Glomerular visceral epithelial cell (primary cell): ENCODE data around the gene ARFGAP3.
"Not testable (repeated sequence)": the region's sequence is repeated elsewhere in the genome, so short reads cannot be mapped to it uniquely, and the experiment has no call there.

Experiments
- DNase-seq: peaks from one replicate; pipeline ENCODE4 v3.0.0-alpha.2; 2016; ENCODE audit errors: extremely low spot score

The ARFGAP3 gene

DNA sequence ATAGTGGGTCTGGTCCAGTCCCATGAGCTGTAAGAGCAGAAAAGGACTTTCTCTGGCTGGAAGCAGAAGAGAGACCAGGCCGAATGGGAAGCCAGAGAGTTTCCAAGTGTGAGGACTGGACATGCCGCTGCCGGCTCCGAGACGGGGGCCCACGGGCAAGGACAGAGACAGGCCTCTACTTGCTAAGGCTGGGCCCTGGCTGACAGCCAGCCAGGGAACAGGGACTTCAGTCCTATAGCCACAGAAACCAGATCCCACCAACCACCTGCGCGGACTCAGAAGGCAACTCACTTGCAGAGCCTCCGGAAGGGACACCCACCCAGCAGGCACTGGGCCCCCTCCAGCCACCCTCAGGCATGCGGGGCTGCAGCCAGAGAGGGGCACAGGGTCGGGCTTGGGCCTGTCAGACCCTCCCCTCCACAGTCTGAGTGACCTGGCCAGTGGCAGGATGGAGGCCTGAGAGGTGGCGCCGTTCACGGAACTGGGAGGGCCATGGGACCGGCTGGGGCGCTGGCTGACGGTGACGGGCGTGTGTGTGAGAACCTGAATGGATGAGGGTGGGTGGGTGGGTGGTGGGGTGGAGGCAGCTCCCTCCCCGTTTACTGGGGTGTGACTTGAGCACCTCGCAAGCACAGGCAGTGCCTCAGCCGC, 88.6 kb downstream of the ARFGAP3 start:
- no peak for DNase-seq

DNA sequence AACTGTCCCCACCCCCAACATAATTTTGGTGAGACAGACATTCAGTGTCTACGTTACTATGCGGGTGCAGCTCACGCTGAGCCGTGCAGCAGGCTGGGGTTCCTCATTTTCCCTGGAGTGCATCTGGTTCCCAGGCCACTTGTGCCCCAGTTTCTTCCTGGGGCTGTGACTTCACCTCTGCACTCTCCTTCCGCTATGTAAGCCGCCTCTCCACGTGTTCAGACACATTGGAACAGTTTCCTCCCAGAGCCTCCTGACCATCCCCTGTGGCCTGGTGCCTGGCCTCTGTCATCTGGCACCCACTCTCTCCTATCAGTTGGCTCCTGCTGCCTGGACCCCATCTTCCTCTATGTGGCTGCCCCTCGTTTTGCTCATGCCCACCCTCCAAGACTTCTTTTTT, 90.2 kb downstream of the ARFGAP3 start:
- DNase-seq: no peak

DNA sequence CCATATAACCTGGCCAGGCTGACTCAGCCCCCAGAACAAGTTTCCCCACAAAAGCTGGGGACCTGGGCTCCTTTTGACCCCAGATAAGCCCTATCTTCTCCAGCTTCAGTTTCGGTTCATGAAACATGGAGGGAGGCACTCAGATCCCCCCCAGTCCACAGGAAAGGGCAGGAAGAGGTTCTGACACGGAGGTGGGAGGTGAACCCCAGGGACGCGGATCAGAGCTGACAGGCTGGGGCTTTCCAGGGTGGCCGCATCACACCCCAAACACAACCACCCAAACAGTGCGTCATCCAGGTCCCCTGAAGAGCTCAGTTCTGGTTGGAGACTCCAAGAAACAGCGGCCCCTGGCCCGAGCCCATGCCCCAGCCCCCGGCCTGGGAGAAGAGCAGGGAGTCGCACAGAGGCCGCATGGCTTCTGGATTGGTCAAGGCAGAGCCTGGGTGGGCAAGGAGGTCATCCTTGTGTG, 92.1 kb downstream of the ARFGAP3 start:
- no peak for DNase-seq

DNA sequence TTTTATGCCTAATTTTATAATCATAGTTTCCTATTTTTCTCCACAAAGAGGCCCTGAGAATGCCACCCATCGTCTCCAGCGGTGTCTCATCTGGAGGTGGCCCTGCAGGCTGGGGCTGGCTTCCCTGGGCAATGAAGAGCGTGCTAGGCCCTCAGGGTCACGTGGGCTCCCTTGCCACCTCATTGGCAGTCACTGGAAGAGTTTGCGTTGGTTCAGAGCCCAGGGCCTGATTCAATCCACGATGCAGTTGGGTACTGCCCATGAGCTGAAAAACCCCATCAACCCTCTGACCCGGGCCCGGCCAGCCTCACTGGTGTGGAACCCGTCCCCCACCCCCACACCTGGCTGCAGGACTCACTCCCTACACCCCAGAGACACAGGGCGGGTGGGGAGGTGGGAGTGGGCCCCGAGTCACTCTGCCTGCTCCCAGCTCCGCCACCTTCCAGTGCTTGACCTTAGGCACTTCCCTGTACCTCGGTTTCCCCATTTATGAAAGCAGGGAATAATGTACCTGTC, 93.0 kb downstream of the ARFGAP3 start:
- DNase-seq: no peak

DNA sequence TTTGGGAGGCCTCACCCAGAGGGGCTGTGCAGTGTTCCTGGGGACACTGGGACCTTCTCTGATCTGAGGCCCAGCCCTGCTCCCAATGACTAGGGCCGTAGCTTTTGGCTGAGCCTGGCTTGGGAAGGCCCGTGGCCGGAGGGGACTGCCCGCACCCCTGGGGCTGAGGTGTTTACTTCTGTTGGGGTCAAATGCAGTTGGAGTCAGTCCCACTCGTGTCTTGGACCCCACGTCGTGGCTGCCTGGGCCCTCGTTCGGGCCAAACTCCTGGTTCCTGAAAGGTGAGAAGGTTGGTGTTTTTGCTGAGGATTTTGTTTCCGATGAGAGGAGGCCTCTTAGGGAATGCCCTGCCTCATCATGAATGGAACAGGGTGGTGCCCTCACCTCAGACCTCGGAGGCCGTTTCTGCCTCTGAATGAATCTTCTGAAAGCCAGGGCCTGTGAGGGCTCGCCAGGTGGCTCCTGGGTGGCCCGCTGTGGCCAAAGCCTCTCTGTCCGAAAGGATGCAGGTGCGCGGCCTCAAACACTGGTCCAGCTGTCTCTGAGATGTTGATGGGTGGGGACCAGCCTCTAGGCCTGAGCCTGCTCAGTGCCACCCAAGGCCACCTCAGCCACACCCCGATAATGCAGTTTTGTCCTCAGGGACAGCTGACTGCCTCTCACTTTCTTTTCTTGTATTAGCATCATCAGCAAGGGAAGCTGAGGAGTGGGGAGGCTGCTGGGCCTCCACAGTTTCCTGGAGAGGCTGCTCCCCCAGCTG, 96.1 kb downstream of the ARFGAP3 start:
- no peak for DNase-seq

DNA sequence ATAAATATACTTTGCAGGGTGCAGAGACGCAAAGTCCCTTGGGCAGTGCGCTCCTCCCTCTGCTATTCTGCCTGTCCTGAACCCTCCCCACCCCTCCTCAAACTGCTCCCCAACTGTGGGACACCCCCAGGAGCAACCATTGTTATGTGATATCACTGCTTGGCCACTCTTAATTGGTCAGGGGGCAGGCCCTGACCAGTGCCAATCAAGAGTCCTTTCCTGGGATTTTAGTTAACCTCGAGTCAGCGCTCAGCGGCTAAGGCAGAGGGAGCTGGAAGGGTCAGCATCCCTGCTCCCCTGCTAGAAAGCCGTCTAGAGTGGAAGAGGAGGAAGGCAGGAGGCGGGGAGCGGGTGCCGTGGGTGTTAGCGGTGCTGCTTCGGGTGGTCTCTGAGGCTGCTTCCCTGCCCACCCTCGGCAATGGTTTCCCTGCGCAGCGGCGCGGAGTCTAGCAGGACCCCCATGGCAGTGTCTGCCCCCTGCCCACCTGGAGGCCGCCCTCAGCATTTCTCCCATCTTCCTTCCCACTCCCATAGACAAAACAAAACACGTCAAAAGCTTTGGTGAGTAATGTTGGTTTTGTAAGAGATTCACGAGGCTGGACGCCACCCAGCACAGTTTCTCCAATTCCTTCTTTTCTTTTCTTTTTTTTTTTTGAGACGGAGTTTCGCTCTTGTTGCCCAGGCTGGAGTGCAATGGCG, 98.0 kb downstream of the ARFGAP3 start:
- DNase-seq: no peak

DNA sequence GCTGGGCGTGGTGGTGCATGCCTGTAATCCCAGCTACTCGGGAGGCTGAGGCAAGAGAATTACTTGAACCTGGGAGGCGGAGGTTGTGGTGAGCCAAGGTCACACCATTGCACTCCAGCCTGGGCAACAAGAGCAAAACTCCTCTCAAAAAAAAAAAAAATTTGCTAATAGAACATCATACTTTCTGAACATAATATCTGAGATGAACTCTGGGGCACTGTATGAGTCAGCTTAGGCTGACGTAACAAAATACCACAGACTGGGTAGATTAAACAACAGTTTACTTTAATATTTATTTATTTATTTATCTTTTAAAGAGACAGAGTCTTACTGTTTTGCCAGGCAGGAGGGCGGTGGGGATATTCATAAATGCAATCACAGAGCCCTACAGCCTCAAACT, 101.5 kb downstream of the ARFGAP3 start:
- peak; percentile 73 for DNase-seq

DNA sequence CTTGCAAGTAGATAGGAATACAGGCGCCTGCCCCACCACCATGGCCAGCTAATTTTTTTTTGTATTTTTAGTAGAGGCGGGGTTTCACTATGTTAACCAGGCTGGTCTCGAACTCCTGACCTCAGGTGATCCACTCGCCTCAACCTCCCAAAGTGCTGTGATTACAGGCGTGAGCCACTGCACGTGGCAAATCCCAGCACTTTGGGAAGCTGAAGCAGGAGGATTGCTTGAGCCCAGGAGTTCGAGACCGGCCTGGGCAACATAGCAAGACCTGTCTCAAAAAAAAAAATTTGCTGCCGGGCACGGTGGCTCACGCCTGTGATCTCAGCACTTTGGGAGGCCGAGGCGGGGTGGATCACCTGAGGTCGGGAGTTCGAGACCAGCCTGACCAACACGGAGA, 102.0 kb downstream of the ARFGAP3 start:
- not testable (repeated sequence) for DNase-seq

DNA sequence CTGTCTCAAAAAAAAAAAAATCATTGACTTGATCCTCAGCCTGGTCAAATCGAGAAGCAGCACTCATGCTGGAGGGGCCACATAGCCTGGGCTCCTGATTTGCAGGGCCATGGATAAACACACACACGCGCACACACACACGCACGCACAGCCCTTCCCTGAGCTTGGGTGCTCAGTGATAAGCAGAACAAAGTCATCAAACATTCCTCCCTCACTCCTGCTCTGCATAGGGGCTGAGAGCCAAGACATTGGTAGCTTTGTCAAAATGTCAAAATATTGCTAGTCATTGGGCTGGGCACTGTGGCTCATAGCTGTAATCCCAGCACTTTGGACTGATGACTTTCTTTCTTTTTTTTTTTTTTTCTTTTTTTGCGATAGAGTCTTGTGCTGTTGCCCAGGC, 102.4 kb downstream of the ARFGAP3 start:
- DNase-seq: no peak

DNA sequence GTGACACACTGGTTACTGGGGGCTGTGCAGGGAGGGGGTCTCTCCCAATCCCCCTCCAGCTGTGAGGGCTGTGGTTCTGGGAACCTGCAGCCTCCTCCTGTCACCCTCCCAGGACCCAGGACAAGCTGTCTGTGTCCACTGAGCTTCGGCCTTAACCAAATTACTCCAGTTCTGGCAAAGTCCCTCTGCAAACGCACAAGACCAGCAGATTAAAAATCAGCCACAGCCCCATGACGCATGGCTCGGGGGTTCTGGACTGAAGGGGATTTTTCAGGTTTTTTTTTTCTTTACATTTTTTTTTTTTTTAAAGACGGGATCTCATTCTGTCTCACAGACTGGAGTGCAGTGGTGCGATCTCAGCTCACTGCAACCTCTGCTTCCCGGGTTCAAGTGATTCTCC, 104.2 kb downstream of the ARFGAP3 start:
- no peak for DNase-seq

DNA sequence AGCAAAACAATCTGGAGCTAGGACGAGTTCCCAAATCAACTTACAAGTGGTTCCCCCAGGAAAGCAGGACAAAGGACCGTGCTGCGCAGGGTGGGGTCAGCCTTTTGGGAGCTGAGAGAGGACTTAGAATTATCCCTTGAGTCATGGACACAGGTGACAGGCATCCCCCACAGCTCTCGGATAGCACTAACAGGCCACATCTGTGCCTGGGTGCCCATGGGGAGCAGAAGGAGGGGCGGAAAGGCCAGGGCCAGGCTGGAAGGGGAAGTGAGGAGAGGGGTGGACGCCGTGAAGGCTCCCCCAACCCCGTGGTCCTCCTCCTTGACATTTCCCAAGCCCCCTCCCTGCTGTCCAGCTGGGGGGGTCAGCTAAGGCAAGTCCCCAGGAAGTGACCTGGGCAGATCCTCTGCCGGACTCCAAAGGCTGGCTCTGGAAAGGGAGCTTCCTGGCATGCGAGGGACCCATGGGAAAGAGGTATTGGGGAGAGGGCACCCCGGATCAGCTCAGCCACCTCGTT, 104.8 kb downstream of the ARFGAP3 start:
- DNase-seq: no peak

DNA sequence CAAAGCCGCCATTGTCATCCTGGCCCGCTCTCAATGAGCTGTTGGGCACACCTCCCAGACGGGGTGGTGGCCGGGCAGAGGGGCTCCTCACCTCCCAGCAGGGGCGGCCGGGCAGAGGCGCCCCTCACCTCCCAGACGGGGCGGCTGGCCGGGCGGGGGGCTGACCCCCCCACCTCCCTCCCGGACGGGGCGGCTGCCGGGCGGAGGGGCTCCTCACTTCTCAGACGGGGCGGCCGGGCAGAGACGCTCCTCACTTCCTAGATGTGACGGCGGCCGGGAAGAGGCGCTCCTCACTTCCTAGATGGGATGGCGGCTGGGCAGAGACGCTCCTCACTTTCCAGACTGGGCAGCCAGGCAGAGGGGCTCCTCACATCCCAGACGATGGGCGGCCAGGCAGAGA, 106.7 kb downstream of the ARFGAP3 start:
- not testable (repeated sequence) for DNase-seq

DNA sequence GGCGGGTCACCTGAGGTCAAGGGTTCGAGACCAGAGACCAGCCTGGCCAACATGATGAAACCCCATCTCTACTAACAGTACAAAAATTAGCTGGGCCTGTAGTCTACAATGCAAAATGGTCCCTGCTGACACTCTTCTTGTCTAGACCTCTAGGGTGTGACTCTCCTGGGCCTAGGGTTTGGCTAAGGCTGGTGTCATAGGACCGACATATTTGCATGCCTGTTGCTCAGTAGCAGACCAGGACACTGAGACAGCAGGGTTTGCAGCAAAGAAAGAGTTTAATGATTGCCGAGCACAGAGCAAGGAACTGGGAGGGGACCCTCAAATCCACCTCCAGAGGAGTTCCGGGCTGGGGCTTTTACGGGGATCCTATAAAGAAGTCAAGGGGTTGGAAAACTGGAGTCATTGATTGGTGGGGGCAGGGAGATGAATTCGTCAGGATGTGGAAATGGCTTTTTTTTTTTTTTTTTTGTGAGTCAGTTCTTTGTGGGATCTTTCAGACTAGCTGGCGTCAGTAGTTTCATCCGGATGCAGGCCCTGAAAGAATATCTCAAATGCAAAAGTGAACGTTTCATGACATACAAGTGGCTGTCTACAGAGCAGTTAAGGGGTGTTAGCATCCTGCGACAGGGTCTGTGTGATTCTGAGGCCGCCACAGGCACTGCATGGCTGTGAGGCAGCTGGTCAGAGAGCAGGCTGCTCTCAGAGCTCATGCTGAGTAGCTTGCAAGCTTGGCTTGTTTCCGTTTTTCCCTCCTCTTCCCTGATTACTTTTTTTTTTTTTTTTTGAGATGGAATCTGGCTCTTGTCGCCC, 109.2 kb downstream of the ARFGAP3 start:
- peak; percentile 58 for DNase-seq
